Hepatocyte (in vitro differentiated cells): ENCODE results near the gene NUB1. TPM values are rescaled to one million over a fixed set of nuclear protein-coding genes. Genes with fewer than 3 reads are reported as not detected.

Source experiments
- DNase-seq: peaks from one replicate; pipeline ENCODE4 v3.0.0-alpha.2; 2016; ENCODE audit warnings: low spot score
- H2AFZ ChIP-seq: fragments of 200-600 bp; sonication (generic); 2 replicates; pipeline ENCODE4 v1.6.0; 2016; ENCODE audit warnings: antibody characterized with exemption, mild to moderate bottlenecking
- H3K27ac ChIP-seq: fragments of 200-600 bp; sonication (generic); 2 replicates; pipeline ENCODE4 v1.5.1; 2016; ENCODE audit warnings: mild to moderate bottlenecking
- H3K27me3 ChIP-seq: fragments of 200-600 bp; sonication (generic); 2 replicates; pipeline ENCODE4 v1.6.1; 2016
- H3K36me3 ChIP-seq: fragments of 200-600 bp; sonication (generic); replicated peaks from 2 replicates; pipeline ENCODE4 v1.5.1; 2016; ENCODE audit warnings: low read depth; ENCODE audit not compliant: insufficient read depth
- H3K4me1 ChIP-seq: fragments of 200-600 bp; sonication (generic); 2 replicates; pipeline ENCODE4 v1.5.1; 2016; ENCODE audit warnings: mild to moderate bottlenecking, moderate library complexity; ENCODE audit not compliant: insufficient read depth
- H3K4me2 ChIP-seq: fragments of 200-600 bp; sonication (generic); 2 replicates; pipeline ENCODE4 v1.6.0; 2016
- H3K4me3 ChIP-seq: fragments of 200-600 bp; sonication (generic); 2 replicates; pipeline ENCODE4 v1.5.1; 2016; ENCODE audit warnings: mild to moderate bottlenecking
- H3K79me2 ChIP-seq: fragments of 200-600 bp; sonication (generic); 2 replicates; pipeline ENCODE4 v1.6.0; 2017; ENCODE audit warnings: mild to moderate bottlenecking
- H3K9me2 ChIP-seq: fragments of 200-600 bp; sonication (generic); replicated peaks from 2 replicates; pipeline ENCODE4 v1.6.0; 2017; ENCODE audit warnings: mild to moderate bottlenecking; ENCODE audit not compliant: insufficient read depth
- H3K9me3 ChIP-seq: fragments of 200-600 bp; sonication (generic); 2 replicates; pipeline ENCODE4 v1.5.1; 2016; ENCODE audit warnings: low read depth, mild to moderate bottlenecking
- H4K20me1 ChIP-seq: fragments of 200-600 bp; sonication (generic); 2 replicates; pipeline ENCODE4 v1.6.0; 2016; ENCODE audit warnings: mild to moderate bottlenecking; ENCODE audit not compliant: insufficient read depth, poor library complexity, severe bottlenecking
- EZH2 ChIP-seq: fragments of 200-600 bp; sonication (generic); IDR thresholded peaks from 2 replicates; pipeline ENCODE4 v1.6.1; 2016; ENCODE audit warnings: antibody characterized with exemption, mild to moderate bottlenecking, borderline replicate concordance
- EZH2phosphoT487 ChIP-seq: fragments of 200-600 bp; sonication (generic); IDR thresholded peaks from one replicate; pipeline ENCODE4 v1.6.1; 2018; ENCODE audit warnings: antibody characterized with exemption, mild to moderate bottlenecking, low read depth, moderate library complexity; ENCODE audit not compliant: unreplicated experiment, severe bottlenecking
- WGBS: methylation state at CpG from one replicate; pipeline ENCODE4 v1.1.6; 2016; ENCODE audit warnings: low lambda C conversion rate; ENCODE audit errors: missing lambda C conversion rate; 5-methylcytosine and 5-hydroxymethylcytosine counted together
- polyA plus RNA-seq: library from polyadenylated mRNA; unstranded; fragments of >200 nt; fragmentation: Nextera tagmentation; extraction: Ambion mirVana; gene quantifications from 2 replicates; pipeline ENCODE4 v1.2.1, GENCODE V29; 2016
- total RNA-seq: library from RNA; depleted of rRNA; stranded (reverse); fragments of >200 nt; gene quantifications from 2 replicates; pipeline ENCODE4 v1.2.3, GENCODE V29; 2014
- TF ChIP-seq, protein P1 (sequence below): fragments of 200-600 bp; sonication (generic); IDR thresholded peaks from 2 replicates; pipeline ENCODE4 v1.5.1; 2016; ENCODE audit warnings: antibody characterized with exemption, mild to moderate bottlenecking; ENCODE audit not compliant: poor library complexity

NUB1 gene
- total and polyA plus RNA-seq, 2 experiments from 2014 or later = 28.4 to 38.6 TPM

DNA sequence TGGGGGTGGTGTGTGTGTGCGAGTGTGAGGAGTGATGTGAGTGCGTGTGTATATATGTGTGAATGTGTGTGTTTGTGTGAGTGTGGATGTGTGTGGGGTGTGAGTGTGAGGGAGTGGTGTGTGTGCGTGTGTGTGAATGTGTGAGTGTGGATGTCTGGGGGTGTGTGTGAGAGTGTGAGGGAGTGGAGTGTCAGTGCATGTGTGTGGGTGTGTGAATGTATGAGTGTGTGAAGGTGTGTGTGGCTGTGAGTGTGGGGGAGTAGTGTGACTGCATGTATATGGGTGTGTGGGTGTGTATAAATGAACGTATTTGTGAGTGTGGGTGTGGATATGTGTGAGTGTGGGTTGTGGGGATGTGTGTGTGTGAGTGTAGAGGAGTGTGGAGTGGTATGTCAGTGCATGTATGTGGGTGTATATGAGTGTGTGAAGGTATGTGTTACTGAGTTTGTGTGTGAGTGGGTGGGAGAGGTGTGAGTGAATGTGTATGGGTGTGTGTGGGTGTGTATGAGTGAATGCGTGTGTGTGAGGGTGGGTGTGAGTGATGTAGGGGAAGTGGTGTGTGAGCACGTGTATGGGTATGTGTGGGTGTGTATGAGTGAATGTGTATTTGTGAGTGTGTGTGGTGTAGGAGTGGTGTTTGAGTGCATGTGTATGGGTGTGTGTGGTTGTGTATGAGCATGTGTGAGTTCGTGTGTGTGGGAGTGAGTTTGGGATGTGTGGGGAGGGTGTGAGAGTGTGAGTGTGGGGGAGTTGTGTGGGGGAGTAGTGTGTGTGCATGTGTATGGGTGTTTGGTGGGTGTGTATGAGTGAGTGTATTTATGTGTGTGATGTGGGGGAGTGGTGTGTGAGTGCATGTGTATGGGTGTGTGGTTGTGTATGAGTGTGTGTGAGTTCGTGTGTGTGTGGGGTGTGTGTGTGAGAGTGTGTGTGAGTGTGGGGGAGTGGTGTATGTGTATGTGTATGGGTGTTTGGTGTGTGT, 28.5 kb upstream of the NUB1 start:
- no peaks in the 10 kb centered on the region for H3K9me3 ChIP-seq
- H3K27me3 ChIP-seq = no peaks in the 10 kb centered on the region
- TF ChIP-seq EZH2phosphoT487 (no peak), EZH2 (no peak)
- TF ChIP-seq, protein P1, sequence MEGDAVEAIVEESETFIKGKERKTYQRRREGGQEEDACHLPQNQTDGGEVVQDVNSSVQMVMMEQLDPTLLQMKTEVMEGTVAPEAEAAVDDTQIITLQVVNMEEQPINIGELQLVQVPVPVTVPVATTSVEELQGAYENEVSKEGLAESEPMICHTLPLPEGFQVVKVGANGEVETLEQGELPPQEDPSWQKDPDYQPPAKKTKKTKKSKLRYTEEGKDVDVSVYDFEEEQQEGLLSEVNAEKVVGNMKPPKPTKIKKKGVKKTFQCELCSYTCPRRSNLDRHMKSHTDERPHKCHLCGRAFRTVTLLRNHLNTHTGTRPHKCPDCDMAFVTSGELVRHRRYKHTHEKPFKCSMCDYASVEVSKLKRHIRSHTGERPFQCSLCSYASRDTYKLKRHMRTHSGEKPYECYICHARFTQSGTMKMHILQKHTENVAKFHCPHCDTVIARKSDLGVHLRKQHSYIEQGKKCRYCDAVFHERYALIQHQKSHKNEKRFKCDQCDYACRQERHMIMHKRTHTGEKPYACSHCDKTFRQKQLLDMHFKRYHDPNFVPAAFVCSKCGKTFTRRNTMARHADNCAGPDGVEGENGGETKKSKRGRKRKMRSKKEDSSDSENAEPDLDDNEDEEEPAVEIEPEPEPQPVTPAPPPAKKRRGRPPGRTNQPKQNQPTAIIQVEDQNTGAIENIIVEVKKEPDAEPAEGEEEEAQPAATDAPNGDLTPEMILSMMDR = no peak
- 89% methylated on average over 8 of the region's 8 CpGs for whole genome bisulfite sequencing
- DNase-seq = no peak
- H4K20me1 ChIP-seq = no peaks in the 10 kb centered on the region
- H3K4me1 ChIP-seq = no peaks in the 10 kb centered on the region
- H3K36me3 ChIP-seq = no peaks in the 10 kb centered on the region
- no peak overlapping the region for H3K27ac ChIP-seq
- no peak overlapping the region for H3K4me2 ChIP-seq
- no peaks in the 10 kb centered on the region for H3K79me2 ChIP-seq
- no peaks in the 10 kb centered on the region for H3K9me2 ChIP-seq
- no peak overlapping the region for H3K4me3 ChIP-seq
- H2AFZ ChIP-seq = no peak overlapping the region

DNA sequence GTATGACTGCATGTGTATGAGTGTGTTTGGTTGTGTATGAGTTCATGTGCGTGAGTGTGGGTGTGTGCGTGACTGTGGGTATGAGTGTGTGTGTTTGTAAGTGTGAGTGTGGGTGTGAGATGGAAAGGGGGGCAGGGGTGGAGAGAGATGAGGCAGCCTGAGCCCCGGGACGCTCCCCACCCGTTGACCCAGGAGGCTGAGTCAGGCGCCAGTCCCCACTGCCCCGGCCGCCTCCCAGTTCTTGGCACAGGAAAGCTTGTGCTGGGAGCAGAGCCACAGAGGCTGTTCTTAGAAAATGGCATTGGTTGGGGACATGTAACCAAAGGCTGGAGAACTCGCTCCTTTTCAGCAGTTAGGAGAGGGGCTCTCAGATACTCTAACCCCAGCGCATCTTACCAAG, 27.8 kb upstream of the NUB1 start:
- DNase-seq = no peak
- no peaks in the 10 kb centered on the region for H3K9me3 ChIP-seq
- no peak overlapping the region for H3K4me2 ChIP-seq
- no peak overlapping the region for H3K4me3 ChIP-seq
- H2AFZ ChIP-seq = no peak overlapping the region
- H3K27me3 ChIP-seq = no peaks in the 10 kb centered on the region
- no peaks in the 10 kb centered on the region for H4K20me1 ChIP-seq
- H3K9me2 ChIP-seq = no peaks in the 10 kb centered on the region
- no peaks in the 10 kb centered on the region for H3K36me3 ChIP-seq
- WGBS = 84% methylated on average over 10 of the region's 10 CpGs
- H3K4me1 ChIP-seq = no peaks in the 10 kb centered on the region
- no peaks in the 10 kb centered on the region for H3K79me2 ChIP-seq
- TF ChIP-seq EZH2phosphoT487 (no peak), EZH2 (no peak)
- TF ChIP-seq, protein P1 = no peak
- no peak overlapping the region for H3K27ac ChIP-seq

DNA sequence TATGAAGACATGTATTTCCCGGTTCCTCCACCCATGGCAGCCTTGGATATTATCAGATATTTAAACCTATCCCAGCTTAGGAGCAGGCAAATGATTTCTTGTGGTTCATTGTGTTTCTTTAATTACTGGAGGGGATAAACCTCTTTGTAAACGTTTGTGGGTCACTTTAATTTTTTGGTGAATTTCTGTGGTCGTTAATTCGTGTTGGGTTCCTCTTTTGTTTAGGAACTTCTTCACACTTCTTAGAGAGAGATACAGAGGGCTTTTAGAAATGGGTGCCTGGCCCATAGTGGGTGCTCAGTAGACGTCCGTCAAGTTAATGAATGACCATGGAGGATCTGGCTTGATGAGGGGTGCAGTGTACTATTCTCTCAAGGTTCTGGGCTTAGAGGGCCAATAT, 27.2 kb upstream of the NUB1 start:
- Histone ChIP-seq H3K27ac (no peak overlapping the region), H3K9me3 (no peaks in the 10 kb centered on the region), H3K36me3 (no peaks in the 10 kb centered on the region), H4K20me1 (no peaks in the 10 kb centered on the region), H3K4me2 (no peak overlapping the region), H3K9me2 (no peaks in the 10 kb centered on the region), H3K27me3 (no peaks in the 10 kb centered on the region), H3K4me1 (no peaks in the 10 kb centered on the region), H3K79me2 (no peaks in the 10 kb centered on the region), H2AFZ (no peak overlapping the region), H3K4me3 (no peak overlapping the region)
- TF ChIP-seq, protein P1 = no peak
- no peak for TF ChIP-seq EZH2
- no peak for TF ChIP-seq EZH2phosphoT487
- no peak for DNase-seq
- WGBS = 65% methylated on average over 6 of the region's 6 CpGs
